GM19099 (cell line): ENCODE data around the gene RPS6KB2.
A peak's percentile ranks its signal among the peaks of the same experiment; 100 is the strongest.

Experiments used
- POLR2A ChIP-seq: IDR thresholded peaks from 3 replicates; pipeline ENCODE4 v1.6.1; 2011; ENCODE audit warnings: low read depth; ENCODE audit not compliant: insufficient read length; ENCODE audit errors: extremely low read depth

RPS6KB2 gene

DNA sequence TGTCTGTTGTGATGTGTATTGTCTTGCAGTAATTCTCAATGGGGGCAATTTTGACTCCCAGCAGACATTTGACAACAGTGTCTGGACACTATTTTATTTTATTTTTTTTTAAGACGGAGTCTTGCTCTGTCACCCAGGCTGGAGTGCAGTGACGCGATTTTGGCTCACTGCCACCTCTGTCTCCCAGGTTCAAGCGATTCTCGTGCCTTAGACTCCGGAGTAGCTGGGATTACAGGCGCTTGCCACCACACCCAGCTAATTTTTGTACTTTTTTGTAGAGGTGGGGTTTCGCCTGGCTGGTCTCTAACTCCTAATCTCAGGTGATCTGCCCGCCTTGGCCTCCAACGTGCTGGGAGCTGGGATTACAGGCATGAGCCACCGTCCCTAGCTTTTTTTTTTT lies 1.4 kb downstream of the RPS6KB2 start:
- no peak for TF ChIP-seq POLR2A

DNA sequence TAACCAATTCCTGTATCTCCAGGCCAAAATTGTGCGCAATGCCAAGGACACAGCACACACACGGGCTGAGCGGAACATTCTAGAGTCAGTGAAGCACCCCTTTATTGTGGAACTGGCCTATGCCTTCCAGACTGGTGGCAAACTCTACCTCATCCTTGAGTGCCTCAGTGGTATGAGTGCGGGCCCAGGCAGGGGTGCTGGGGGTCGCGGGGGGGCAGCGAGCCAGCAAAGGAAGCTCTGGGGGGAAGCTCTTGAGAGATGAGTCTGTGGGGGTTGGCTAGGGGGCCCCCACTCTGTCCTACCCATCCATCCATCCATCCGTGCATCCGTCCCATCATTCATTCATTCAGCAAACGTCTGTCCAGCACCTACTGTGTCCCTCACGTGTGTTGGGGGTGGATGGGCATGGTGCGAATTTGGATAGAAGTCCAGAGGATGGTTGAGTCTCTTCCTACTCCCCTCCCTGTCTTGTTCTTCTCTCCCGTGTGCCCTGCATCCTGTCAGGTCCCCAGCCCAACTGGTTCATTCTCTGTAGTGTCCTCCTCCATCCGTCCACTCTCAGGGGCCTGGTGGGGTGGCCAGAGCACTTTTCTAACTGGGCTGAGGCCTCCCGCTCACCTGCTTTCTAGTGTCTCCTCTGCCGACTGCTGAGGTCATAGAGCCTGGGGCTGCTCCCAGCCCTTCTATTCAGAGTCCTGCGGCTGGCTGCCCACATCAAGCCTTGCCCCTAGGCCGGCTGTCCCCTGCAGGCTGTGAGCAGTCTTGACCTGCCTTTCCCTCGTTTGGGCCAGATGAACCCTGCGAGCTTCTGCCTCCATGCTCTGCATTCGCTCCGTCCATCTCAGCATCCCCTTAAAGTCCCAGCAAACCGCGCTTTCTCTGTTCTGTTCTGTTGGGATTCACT lies 3.3 kb downstream of the RPS6KB2 start:
- no peak for TF ChIP-seq POLR2A

- TF ChIP-seq POLR2A = no peak
Observed at GRCh38 chr11:67432655-67433349, 4.5 kb downstream of the RPS6KB2 start.

- TF ChIP-seq POLR2A = peak; percentile 22
Observed at GRCh38 chr11:67433536-67434394, 5.5 kb downstream of the RPS6KB2 start.

DNA sequence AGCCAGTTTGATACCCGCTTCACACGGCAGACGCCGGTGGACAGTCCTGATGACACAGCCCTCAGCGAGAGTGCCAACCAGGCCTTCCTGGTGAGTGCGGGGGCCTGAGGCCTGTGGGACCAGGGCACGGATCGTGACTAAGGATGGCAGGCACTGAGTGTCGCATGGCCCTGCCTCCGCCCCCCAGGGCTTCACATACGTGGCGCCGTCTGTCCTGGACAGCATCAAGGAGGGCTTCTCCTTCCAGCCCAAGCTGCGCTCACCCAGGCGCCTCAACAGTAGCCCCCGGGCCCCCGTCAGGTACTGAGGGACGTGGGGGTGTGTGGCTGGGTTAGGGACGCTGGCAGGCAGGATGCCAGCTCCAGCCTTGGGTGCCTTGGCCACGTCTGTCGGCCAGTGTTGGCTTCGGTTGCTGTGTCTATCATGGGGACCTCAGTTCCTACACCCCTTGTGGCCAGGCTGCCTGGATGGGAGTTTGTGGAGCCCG lies 6.1 kb downstream of the RPS6KB2 start:
- peak; percentile 67 for TF ChIP-seq POLR2A

GRCh38 chr11:67435031-67435726 lies 6.9 kb downstream of the RPS6KB2 start:
- TF ChIP-seq POLR2A = no peak

DNA sequence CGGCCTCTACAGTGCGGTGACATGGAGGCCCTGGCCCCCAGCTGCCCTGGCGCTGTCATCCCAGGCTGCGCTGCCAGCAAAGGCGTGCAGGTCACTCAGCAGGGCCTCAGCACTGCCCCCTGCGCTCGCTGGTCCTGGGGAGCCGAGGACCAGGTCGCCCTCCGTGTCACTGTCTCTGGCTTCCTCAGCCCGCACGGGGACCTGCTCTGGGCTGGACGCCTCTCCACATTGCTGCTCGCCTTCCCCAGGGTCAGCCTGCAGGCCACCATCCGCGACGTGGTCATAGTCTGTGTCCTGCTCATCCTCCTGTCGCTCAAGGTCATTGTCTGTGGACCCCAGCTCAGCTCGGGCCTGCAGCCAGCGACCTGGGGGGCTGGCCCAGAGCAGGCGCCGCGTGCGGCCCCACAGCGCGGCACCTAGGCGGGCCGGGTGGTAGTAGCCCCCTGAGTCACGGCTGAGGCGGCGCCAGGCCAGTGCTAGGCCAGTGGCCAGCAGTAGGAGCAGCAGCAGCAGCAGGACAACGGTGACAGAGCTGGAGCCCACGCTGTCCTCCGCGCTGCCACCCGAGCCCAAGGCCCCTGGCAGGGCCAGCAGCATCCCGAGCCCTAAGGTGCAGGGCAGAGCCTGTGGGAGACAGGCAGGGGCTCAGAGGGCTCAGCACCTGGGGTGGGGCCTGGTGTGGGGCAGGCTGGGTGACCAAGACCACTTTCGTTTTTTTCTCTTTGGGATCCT lies 7.6 kb downstream of the RPS6KB2 start:
- TF ChIP-seq POLR2A = peak; percentile 68

DNA sequence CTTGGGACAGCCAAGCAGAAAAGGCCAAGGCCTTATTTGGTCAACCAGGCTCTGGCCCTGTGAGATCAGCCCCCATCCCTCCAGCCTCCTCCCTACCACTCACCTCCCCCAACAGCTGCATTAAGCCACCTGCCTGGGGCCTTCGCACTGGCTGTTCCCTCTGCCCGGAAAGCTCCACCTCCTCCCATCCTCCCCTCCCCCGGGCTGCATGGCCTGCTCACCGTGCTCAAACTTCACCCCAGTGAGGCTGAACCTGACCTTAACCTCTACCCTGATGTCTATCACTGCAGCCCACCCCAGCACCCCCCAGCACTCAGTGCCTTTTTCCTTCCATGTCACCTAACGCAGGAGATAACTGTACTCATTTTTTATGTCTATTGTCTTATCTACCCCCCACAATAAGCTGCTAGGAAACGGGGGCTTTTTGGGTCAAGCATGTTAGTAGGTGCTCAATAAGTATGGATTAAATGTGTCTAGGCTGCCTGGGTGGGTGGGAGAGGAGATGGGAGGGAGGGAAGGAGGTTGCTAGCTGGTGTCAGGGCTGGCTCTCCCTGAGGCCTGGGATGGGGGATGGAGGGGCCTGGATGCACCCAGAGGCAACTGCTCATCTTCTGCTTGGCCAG lies 8.3 kb downstream of the RPS6KB2 start:
- TF ChIP-seq POLR2A = peak; percentile 69

DNA sequence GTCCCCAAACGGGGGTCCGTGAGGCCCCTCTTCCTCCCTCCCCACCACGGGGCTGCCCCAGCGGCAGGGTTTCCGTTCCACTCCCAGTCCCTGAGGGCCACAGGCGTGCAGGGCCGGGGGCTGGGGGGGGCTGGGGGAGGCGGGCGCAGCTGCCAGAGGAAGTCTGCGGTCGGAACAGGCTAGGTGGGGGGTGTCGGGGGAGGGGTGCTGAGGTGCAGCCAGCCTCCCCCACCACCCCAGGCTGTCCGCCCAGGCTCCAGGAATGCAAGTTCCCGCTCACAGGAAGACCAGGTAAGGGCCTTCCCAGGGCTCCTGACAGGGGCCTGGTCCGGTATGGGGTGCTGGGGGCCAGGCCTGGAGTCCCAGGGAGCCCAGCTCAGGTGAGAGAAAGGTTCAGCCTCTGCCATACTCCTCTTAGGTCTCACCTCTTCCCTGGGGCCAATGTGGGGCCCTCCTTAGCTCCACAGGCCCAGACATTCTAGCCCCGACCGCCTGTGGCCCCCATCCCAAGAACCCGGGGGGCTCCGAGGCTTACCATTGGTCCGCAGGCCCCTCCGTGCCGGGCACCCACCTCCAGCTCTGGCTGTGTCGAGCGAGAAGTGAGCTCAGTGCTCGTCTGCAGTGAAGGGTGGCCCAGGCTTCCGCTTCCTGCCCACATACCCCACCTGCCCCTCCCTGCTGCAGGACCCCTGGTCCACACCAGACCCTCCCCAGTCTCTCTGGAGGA lies 9.0 kb downstream of the RPS6KB2 start, which contains the start of gene PTPRCAP:
Gene PTPRCAP (minus strand): TSS at position 601 of the 727 bp plus-strand sequence. CDS start 63 bp downstream, at position 538.
- TF ChIP-seq POLR2A = peak; percentile 98

DNA sequence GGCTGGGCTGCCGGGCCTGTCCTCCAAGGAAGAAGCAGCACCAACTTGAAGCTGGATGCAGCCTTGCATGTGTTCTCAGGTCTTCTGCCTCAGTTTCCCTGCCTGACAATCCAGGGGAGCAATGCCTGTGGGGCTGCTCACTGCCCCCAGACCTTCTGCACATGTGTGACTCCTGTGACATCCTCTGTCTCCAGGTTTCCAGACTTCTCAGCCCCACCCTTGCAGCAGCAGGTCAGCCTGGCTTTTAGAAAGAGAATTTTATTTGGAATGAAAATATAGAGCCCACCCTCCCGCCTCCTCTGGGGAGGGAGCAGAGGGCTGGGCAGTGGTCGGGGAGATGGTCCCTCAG lies 9.5 kb downstream of the RPS6KB2 start:
- TF ChIP-seq POLR2A = no peak

DNA sequence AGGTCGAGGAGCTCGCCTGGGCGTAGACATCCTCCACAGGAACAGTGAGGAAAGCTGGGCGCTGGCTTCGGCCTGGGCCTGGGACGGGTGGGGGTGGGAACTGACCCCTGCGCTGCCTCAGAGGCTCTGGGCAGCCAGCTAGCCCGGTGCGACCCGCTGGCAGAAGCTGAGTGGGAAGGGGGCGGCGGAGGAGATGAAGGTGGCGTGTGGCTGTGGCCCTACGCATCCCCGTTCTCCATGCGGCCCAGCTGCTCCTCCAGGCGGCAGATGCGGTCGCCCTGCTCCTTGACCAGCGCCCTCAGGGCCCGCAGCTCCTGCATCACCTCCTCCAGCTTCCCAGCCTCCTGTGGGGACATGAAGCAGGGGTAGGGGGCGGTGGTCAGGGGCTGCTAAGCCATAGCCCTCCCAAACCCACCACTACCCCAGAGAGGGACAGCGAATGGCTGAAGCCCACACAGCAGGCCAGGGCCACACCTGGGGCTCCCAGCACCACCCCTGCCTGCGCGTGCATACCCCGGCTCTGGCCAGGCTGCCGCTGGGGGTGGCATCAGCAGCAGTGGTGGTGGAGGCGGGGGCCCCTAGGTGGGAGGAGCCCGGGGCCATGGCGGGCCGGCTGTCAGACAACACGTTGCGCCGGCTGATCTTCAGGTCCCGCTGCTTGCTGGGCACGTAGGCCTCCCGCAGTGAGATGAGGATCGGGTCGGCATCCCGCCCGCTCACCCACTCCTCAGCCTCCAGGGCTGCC lies 10.0 kb downstream of the RPS6KB2 start:
- TF ChIP-seq POLR2A = peak; percentile 73
